HUES64 (cell line): ENCODE results near the gene ARHGAP42.

Source experiments
- H3K27ac ChIP-seq: 2 replicates; pipeline ENCODE4 v1.7.0; 2013; ENCODE audit warnings: low read depth, low read length, inconsistent platforms
- H3K27me3 ChIP-seq: 2 replicates; pipeline ENCODE4 v1.6.1; 2013; ENCODE audit warnings: mild to moderate bottlenecking, low read length; ENCODE audit not compliant: insufficient read depth
- H3K36me3 ChIP-seq: 2 replicates; pipeline ENCODE4 v1.6.1; 2013; ENCODE audit warnings: mild to moderate bottlenecking, low read length; ENCODE audit not compliant: insufficient read depth
- H3K4me1 ChIP-seq: 2 replicates; pipeline ENCODE4 v1.6.1; 2013; ENCODE audit warnings: mild to moderate bottlenecking, low read length, moderate library complexity; ENCODE audit not compliant: insufficient read depth
- H3K4me3 ChIP-seq: 2 replicates; pipeline ENCODE4 v1.5.1; 2013; ENCODE audit warnings: mild to moderate bottlenecking, low read length, moderate library complexity
- H3K9ac ChIP-seq: 2 replicates; pipeline ENCODE4 v1.6.1; 2013; ENCODE audit warnings: mild to moderate bottlenecking, low read depth, low read length
- H3K9me3 ChIP-seq: 2 replicates; pipeline ENCODE4 v1.6.1; 2013; ENCODE audit warnings: low read depth, low read length; ENCODE audit not compliant: insufficient read depth
- WGBS: fragments of 150-250, 120-280 bp; methylation state at CpG from one replicate; pipeline ENCODE4 v1.1.7; 2013; ENCODE audit warnings: missing lambda C conversion rate; 5-methylcytosine and 5-hydroxymethylcytosine counted together

Gene ARHGAP42

GRCh38 chr11:100760744-100761143 is 73.7 kb downstream of the ARHGAP42 start:
- H3K4me3 ChIP-seq: no peak overlapping the region
- H3K4me1 ChIP-seq: peaks cover 23% of the 10 kb centered on the region
- no peaks in the 10 kb centered on the region for H3K36me3 ChIP-seq
- no peaks in the 10 kb centered on the region for H3K9me3 ChIP-seq
- H3K27me3 ChIP-seq: no peaks in the 10 kb centered on the region
- no peak overlapping the region for H3K9ac ChIP-seq
- H3K27ac ChIP-seq: no peak overlapping the region

GRCh38 chr11:100761841-100762240 is 74.8 kb downstream of the ARHGAP42 start:
- H3K27ac ChIP-seq: no peak overlapping the region
- H3K4me3 ChIP-seq: no peak overlapping the region
- no peaks in the 10 kb centered on the region for H3K36me3 ChIP-seq
- no peaks in the 10 kb centered on the region for H3K27me3 ChIP-seq
- H3K9ac ChIP-seq: no peak overlapping the region
- peaks cover 20% of the 10 kb centered on the region for H3K4me1 ChIP-seq
- no peaks in the 10 kb centered on the region for H3K9me3 ChIP-seq
- WGBS: 93% methylated on average over 6 of the region's 6 CpGs

- peaks cover 19% of the 10 kb centered on the region for H3K4me1 ChIP-seq
- no peak overlapping the region for H3K4me3 ChIP-seq
- H3K36me3 ChIP-seq: peaks cover 6% of the 10 kb centered on the region
- no peaks in the 10 kb centered on the region for H3K27me3 ChIP-seq
- H3K27ac ChIP-seq: no peak overlapping the region
- H3K9me3 ChIP-seq: no peaks in the 10 kb centered on the region
- WGBS: 100% methylated on average over 2 of the region's 2 CpGs
- no peak overlapping the region for H3K9ac ChIP-seq
Measured at GRCh38 chr11:100766764-100767163, 79.7 kb downstream of the ARHGAP42 start.

- WGBS: 21% methylated on average over 1 of the region's 1 CpG
- no peaks in the 10 kb centered on the region for H3K9me3 ChIP-seq
Measured at GRCh38 chr11:100769165-100769564, 82.1 kb downstream of the ARHGAP42 start.

GRCh38 chr11:100769617-100770016 is 82.5 kb downstream of the ARHGAP42 start:
- 0% methylated on average over 1 of the region's 3 CpGs for WGBS
- H3K4me1 ChIP-seq: peaks cover 20% of the 10 kb centered on the region

More at GRCh38 chr11:100769165-100769564, 82.1 kb downstream of the ARHGAP42 start:
- Histone ChIP-seq H3K9ac (no peak overlapping the region), H3K36me3 (peaks cover 13% of the 10 kb centered on the region), H3K4me3 (no peak overlapping the region), H3K27ac (peak overlapping the region; percentile 32; the same call in 1 of the 2 replicates), H3K4me1 (peaks cover 23% of the 10 kb centered on the region), H3K27me3 (no peaks in the 10 kb centered on the region)

GRCh38 chr11:100774132-100774531 is 87.0 kb downstream of the ARHGAP42 start:
- no peaks in the 10 kb centered on the region for H3K9me3 ChIP-seq
- no peaks in the 10 kb centered on the region for H3K27me3 ChIP-seq
- H3K9ac ChIP-seq: no peak overlapping the region
- 90% methylated on average over 6 of the region's 7 CpGs for WGBS
- no peak overlapping the region for H3K27ac ChIP-seq
- no peak overlapping the region for H3K4me3 ChIP-seq
- peaks cover 13% of the 10 kb centered on the region for H3K36me3 ChIP-seq
- H3K4me1 ChIP-seq: peaks cover 17% of the 10 kb centered on the region

More at GRCh38 chr11:100769617-100770016, 82.5 kb downstream of the ARHGAP42 start:
- H3K9me3 ChIP-seq: no peaks in the 10 kb centered on the region
- no peak overlapping the region for H3K4me3 ChIP-seq
- H3K9ac ChIP-seq: no peak overlapping the region
- H3K27me3 ChIP-seq: no peaks in the 10 kb centered on the region
- H3K36me3 ChIP-seq: peaks cover 13% of the 10 kb centered on the region
- H3K27ac ChIP-seq: no peak overlapping the region

- Histone ChIP-seq H3K27ac (peak overlapping the region; percentile 45; the same call in 1 of the 2 replicates), H3K4me3 (no peak overlapping the region), H3K4me1 (peaks cover 10% of the 10 kb centered on the region), H3K9ac (no peak overlapping the region), H3K9me3 (no peaks in the 10 kb centered on the region), H3K27me3 (no peaks in the 10 kb centered on the region), H3K36me3 (peaks cover 13% of the 10 kb centered on the region)
- WGBS: 89% methylated on average over 3 of the region's 3 CpGs
Measured at GRCh38 chr11:100774859-100775258, 87.8 kb downstream of the ARHGAP42 start.

- no peak overlapping the region for H3K27ac ChIP-seq
- H3K36me3 ChIP-seq: peaks cover 7% of the 10 kb centered on the region
- 95% methylated on average over 6 of the region's 6 CpGs for WGBS
- H3K9ac ChIP-seq: no peak overlapping the region
- H3K4me1 ChIP-seq: peaks cover 15% of the 10 kb centered on the region; the same call in 1 of the 2 replicates
- H3K27me3 ChIP-seq: no peaks in the 10 kb centered on the region
- H3K4me3 ChIP-seq: no peak overlapping the region
- no peaks in the 10 kb centered on the region for H3K9me3 ChIP-seq
Measured at GRCh38 chr11:100776212-100776896, 89.3 kb downstream of the ARHGAP42 start.

- H3K27me3 ChIP-seq: no peaks in the 10 kb centered on the region
- H3K27ac ChIP-seq: no peak overlapping the region
- H3K9ac ChIP-seq: no peak overlapping the region
- no peak overlapping the region for H3K4me3 ChIP-seq
- H3K9me3 ChIP-seq: no peaks in the 10 kb centered on the region
- peaks cover 5% of the 10 kb centered on the region for H3K36me3 ChIP-seq
- H3K4me1 ChIP-seq: peaks cover 14% of the 10 kb centered on the region; the same call in 1 of the 2 replicates
Measured at GRCh38 chr11:100777103-100777502, 90.0 kb downstream of the ARHGAP42 start.

GRCh38 chr11:100777736-100778135 is 90.6 kb downstream of the ARHGAP42 start:
- H3K4me3 ChIP-seq: no peak overlapping the region
- no peaks in the 10 kb centered on the region; the same call in 1 of the 2 replicates for H3K36me3 ChIP-seq
- WGBS: 91% methylated on average over 2 of the region's 2 CpGs
- H3K27me3 ChIP-seq: no peaks in the 10 kb centered on the region
- peaks cover 12% of the 10 kb centered on the region; the same call in 1 of the 2 replicates for H3K4me1 ChIP-seq
- no peak overlapping the region for H3K27ac ChIP-seq
- no peak overlapping the region for H3K9ac ChIP-seq
- H3K9me3 ChIP-seq: no peaks in the 10 kb centered on the region

GRCh38 chr11:100778166-100778785 is 91.2 kb downstream of the ARHGAP42 start:
- WGBS: 100% methylated on average over 1 of the region's 3 CpGs
- H3K27me3 ChIP-seq: no peaks in the 10 kb centered on the region
- no peak overlapping the region for H3K9ac ChIP-seq
- no peaks in the 10 kb centered on the region for H3K9me3 ChIP-seq
- no peaks in the 10 kb centered on the region; the same call in 1 of the 2 replicates for H3K36me3 ChIP-seq
- no peak overlapping the region for H3K4me3 ChIP-seq
- peaks cover 12% of the 10 kb centered on the region; the same call in 1 of the 2 replicates for H3K4me1 ChIP-seq
- no peak overlapping the region for H3K27ac ChIP-seq
